ENCODE data around the gene B3GNT9. TPM values are rescaled to one million over a fixed set of nuclear protein-coding genes. Genes with fewer than 3 reads are reported as not detected.

The B3GNT9 gene
- total RNA-seq, 2 experiments from 2014 or later, result 2.3 to 3.0 TPM

DNA sequence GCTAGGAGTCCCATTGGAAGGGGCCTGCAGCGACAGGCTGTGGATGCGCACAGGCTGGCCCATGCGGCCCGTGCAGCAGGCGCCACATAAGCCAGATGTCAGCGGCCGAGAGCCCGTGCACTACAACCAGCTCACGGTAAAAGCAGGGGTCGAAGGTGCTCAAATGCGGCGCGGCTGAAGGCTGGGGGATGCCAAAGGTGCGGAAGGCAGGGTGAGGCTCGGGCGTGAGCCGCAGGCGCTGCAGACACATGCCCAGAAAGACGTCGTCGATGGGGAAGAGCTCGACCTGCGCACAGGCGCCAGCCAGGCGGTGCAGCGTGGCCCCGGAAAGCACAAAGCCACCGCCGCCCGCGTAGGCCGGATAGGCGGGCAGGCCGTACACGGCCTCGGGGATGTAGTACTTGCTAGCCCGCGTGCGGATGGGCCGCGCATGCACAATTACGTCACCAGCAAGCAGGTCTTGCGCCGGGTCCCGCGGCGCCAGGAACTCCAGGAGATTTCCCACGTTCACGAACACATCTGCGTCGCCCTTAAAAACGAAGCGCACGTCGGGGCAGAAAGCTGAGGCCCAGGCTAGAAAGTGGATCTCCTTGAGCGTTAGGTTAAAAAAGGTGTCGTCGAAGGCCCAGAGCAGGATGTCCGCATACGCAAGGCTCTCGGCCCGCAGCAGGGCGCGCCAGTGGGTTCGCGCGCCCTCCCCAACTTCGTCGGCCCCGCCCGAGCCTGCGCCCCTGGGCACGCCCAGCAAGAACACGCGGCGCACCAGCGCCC lies 1.3 kb downstream of the B3GNT9 start:
- ATAC-seq (peak; percentile 17), DNase-seq (no peak)
- Mint-ChIP-seq H3K4me1 (peaks cover 10% of the 10 kb centered on the region), H3K36me3 (ENCODE audit: low read depth) (peaks cover 31% of the 10 kb centered on the region), H3K27ac (no peak overlapping the region), H3K9me3 (ENCODE audit: low read depth) (no peaks in the 10 kb centered on the region), H3K4me3 (peak overlapping the region; percentile 10), H3K27me3 (peaks cover 14% of the 10 kb centered on the region)
- ChIA-PET POLR2A (no interaction called here), CTCF (interaction anchor here (0.7 to 1.8 kb wide), 2 partner anchors 9 to 38 kb away, joined by 3 to 7 read pairs; no protein-coding TSS in a partner anchor)
- intact Hi-C loops (cut with DNase I, micrococcal nuclease), result no loop called here

- ATAC-seq, result no peak
- H3K4me1 Mint-ChIP-seq, result peaks cover 10% of the 10 kb centered on the region
- peak overlapping the region; percentile 10 for H3K4me3 Mint-ChIP-seq
- POLR2A ChIA-PET, result no interaction called here
- H3K27me3 Mint-ChIP-seq, result peaks cover 14% of the 10 kb centered on the region
- H3K27ac Mint-ChIP-seq, result no peak overlapping the region
- H3K36me3 Mint-ChIP-seq (ENCODE audit: low read depth), result peaks cover 28% of the 10 kb centered on the region
- intact Hi-C loops (cut with DNase I, micrococcal nuclease), result no loop called here
- no peak for DNase-seq
- CTCF ChIA-PET, result interaction anchor here (0.7 kb wide), 1 partner anchor 37 kb away, joined by 3 read pairs; no protein-coding TSS in a partner anchor
- H3K9me3 Mint-ChIP-seq (ENCODE audit: low read depth), result no peaks in the 10 kb centered on the region
These were observed 2.0 kb downstream of the B3GNT9 start for GRCh38 chr16:67148656-67149275.

DNA sequence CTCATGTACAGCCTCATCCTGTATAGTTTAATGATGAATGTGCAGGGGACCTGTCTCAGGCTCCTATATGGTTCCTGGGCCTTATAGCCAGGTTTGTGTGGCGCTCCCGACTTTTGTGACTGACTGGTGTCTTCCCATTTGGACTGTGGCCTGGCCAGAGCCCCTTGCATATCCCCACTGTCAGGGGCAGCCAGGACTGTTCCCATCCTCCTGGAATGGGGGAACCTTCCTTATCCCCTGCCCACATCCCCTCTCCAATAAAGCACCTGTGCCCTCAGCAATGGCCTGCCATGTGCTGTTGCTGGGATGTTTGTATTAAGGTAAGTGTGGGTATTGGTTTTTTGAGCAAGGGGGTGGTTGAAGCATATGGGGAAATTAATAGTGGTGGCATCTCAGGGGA lies 2.6 kb downstream of the B3GNT9 start:
- Mint-ChIP-seq H3K27me3 (peaks cover 14% of the 10 kb centered on the region), H3K27ac (no peak overlapping the region), H3K4me1 (peaks cover 9% of the 10 kb centered on the region), H3K36me3 (ENCODE audit: low read depth) (peaks cover 32% of the 10 kb centered on the region), H3K9me3 (ENCODE audit: low read depth) (no peaks in the 10 kb centered on the region), H3K4me3 (no peak overlapping the region)
- DNase-seq, result no peak
- CTCF ChIA-PET, result no interaction called here
- POLR2A ChIA-PET, result no interaction called here
- no peak for ATAC-seq
- intact Hi-C loops (cut with DNase I, micrococcal nuclease), result no loop called here

GRCh38 chr16:67147437-67148140 lies 3.2 kb downstream of the B3GNT9 start:
- Mint-ChIP-seq H3K9me3 (ENCODE audit: low read depth) (no peaks in the 10 kb centered on the region), H3K27me3 (peaks cover 9% of the 10 kb centered on the region), H3K27ac (no peak overlapping the region), H3K4me3 (no peak overlapping the region), H3K4me1 (peaks cover 5% of the 10 kb centered on the region), H3K36me3 (ENCODE audit: low read depth) (peaks cover 36% of the 10 kb centered on the region)
- ATAC-seq, result no peak
- DNase-seq, result no peak
- intact Hi-C loops (cut with DNase I, micrococcal nuclease), result no loop called here
- CTCF ChIA-PET, result interaction anchor here (1.0 kb wide), 1 partner anchor 10 kb away, joined by 3 read pairs; no protein-coding TSS in a partner anchor
- POLR2A ChIA-PET, result no interaction called here

DNA sequence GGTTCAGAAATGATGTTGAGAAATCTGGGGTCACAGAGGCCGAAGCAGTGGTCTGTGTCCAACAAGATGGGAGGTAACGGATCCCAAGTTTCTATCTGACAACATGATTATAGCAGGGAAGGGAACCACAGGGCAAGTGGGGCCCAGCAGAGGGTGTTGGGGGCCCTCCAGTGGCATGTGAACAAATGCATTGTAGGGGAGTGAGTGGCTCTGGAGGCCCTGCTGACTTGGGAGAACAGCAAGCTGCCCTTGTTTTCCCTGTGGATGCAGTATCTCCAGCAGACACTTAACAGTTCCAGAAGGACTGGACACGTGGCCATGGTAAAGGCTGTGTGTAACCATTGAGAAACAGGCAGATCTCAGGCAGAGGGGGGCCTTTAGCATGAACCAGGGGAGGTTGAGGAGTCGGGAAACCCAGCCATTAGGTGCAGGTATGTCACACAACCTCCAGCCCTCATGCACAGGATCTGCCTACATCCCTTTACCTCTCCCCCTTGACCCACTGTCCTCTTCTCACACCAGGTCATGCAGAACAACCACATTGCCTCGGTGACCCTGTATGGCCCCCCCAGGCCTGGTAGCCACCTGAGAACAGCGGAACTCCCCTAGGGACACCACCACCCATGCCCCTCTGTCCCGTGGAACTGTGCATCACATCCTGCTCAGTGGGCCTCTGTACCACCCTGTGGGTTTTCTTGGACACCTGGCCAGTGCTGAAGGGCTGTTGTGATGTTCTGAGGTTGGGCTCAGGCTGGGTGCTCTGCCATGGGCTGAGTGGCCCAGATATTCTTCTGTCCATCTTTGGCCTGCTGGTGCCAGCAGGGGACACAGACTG lies 4.1 kb downstream of the B3GNT9 start:
- Mint-ChIP-seq H3K36me3 (ENCODE audit: low read depth) (peaks cover 43% of the 10 kb centered on the region), H3K4me1 (peaks cover 5% of the 10 kb centered on the region), H3K27ac (no peak overlapping the region), H3K27me3 (peaks cover 9% of the 10 kb centered on the region), H3K4me3 (no peak overlapping the region), H3K9me3 (ENCODE audit: low read depth) (no peaks in the 10 kb centered on the region)
- ChIA-PET POLR2A (no interaction called here), CTCF (interaction anchor here (0.6 to 1.5 kb wide), 3 partner anchors 9 to 290 kb away, joined by 3 to 4 read pairs (median 4); no protein-coding TSS in a partner anchor)
- DNase-seq, result no peak
- ATAC-seq, result no peak
- intact Hi-C loops (cut with DNase I, micrococcal nuclease), result no loop called here

- DNase-seq, result no peak
- Mint-ChIP-seq H3K4me1 (no peaks in the 10 kb centered on the region), H3K27ac (no peak overlapping the region), H3K36me3 (ENCODE audit: low read depth) (peaks cover 48% of the 10 kb centered on the region), H3K4me3 (no peak overlapping the region), H3K27me3 (peaks cover 3% of the 10 kb centered on the region), H3K9me3 (ENCODE audit: low read depth) (no peaks in the 10 kb centered on the region)
- intact Hi-C loops (cut with DNase I, micrococcal nuclease), result no loop called here
- ChIA-PET CTCF (interaction anchor here (0.5 to 1.5 kb wide), 4 partner anchors 11 to 128 kb away, joined by 3 to 4 read pairs (median 4); no protein-coding TSS in a partner anchor), POLR2A (no interaction called here)
- no peak for ATAC-seq
These were observed 5.1 kb downstream of the B3GNT9 start for GRCh38 chr16:67145746-67146145.

DNA sequence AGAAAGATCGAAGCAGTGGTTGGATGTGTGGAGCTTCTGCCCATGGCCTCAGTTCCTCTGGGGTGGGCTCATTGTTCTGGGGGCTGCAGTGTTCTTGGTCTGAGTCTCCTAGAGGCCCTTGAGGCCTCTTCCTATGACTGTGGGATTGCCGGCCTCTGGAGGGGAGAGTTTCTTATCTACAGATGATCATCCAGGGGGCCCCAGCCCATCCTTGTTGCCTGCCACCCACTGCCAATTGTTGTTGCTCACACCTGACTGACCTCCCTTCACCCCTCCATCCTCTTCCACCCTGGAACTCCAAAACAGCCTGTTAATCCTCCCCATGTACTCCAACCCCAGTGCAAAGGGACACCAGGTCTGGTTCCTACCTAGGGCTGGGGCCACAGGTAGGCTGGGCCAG lies 5.9 kb downstream of the B3GNT9 start:
- DNase-seq, result no peak
- peaks cover 3% of the 10 kb centered on the region for H3K27me3 Mint-ChIP-seq
- no peaks in the 10 kb centered on the region for H3K9me3 Mint-ChIP-seq (ENCODE audit: low read depth)
- intact Hi-C loops (cut with DNase I, micrococcal nuclease), result no loop called here
- ChIA-PET CTCF (interaction anchor here (1.5 to 1.9 kb wide), 2 partner anchors 10 to 127 kb away, joined by 4 to 7 read pairs; no protein-coding TSS in a partner anchor), POLR2A (no interaction called here)
- H3K4me3 Mint-ChIP-seq, result no peak overlapping the region
- no peak overlapping the region for H3K27ac Mint-ChIP-seq
- no peak for ATAC-seq
- H3K4me1 Mint-ChIP-seq, result no peaks in the 10 kb centered on the region
- peaks cover 55% of the 10 kb centered on the region for H3K36me3 Mint-ChIP-seq (ENCODE audit: low read depth)

- Mint-ChIP-seq H3K9me3 (ENCODE audit: low read depth) (no peaks in the 10 kb centered on the region), H3K36me3 (ENCODE audit: low read depth) (peaks cover 52% of the 10 kb centered on the region), H3K27me3 (no peaks in the 10 kb centered on the region), H3K4me3 (no peak overlapping the region), H3K27ac (no peak overlapping the region), H3K4me1 (no peaks in the 10 kb centered on the region)
- ChIA-PET CTCF (interaction anchor here (1.1 to 2.5 kb wide), 2 partner anchors 27 to 124 kb away, joined by 3 to 5 read pairs; no protein-coding TSS in a partner anchor), POLR2A (interaction anchor here (0.8 kb wide), 1 partner anchor 9 kb away, joined by 3 read pairs; the partner anchor contains the start of gene B3GNT9)
- no peak for ATAC-seq
- no peak for DNase-seq
- intact Hi-C loops (cut with DNase I, micrococcal nuclease), result no loop called here
These were observed 8.5 kb downstream of the B3GNT9 start for GRCh38 chr16:67142342-67142741.

GRCh38 chr16:67141391-67141790 lies 9.4 kb downstream of the B3GNT9 start:
- Mint-ChIP-seq H3K27ac (no peak overlapping the region), H3K9me3 (ENCODE audit: low read depth) (no peaks in the 10 kb centered on the region), H3K36me3 (ENCODE audit: low read depth) (peaks cover 56% of the 10 kb centered on the region), H3K4me3 (no peak overlapping the region), H3K4me1 (no peaks in the 10 kb centered on the region), H3K27me3 (no peaks in the 10 kb centered on the region)
- no peak for DNase-seq
- ChIA-PET CTCF (interaction anchor here (0.6 to 2.5 kb wide), 6 partner anchors 14 to 183 kb away, joined by 3 to 7 read pairs (median 5); partner anchors contain the start of gene TRADD), POLR2A (interaction anchor here (0.8 kb wide), 1 partner anchor 9 kb away, joined by 3 read pairs; the partner anchor contains the start of gene B3GNT9)
- ATAC-seq, result no peak
- intact Hi-C loops (cut with DNase I, micrococcal nuclease), result no loop called here

GRCh38 chr16:67137605-67138004 lies 13.2 kb downstream of the B3GNT9 start:
- no peak overlapping the region for H3K27ac Mint-ChIP-seq
- H3K4me1 Mint-ChIP-seq, result no peaks in the 10 kb centered on the region
- intact Hi-C loops (cut with DNase I, micrococcal nuclease), result no loop called here
- CTCF ChIA-PET, result interaction anchor here (0.6 to 2.7 kb wide), 5 partner anchors 10 to 356 kb away, joined by 3 to 9 read pairs (median 3); no protein-coding TSS in a partner anchor
- peaks cover 57% of the 10 kb centered on the region for H3K36me3 Mint-ChIP-seq (ENCODE audit: low read depth)
- no peaks in the 10 kb centered on the region for H3K27me3 Mint-ChIP-seq
- no peaks in the 10 kb centered on the region for H3K9me3 Mint-ChIP-seq (ENCODE audit: low read depth)
- no peak overlapping the region for H3K4me3 Mint-ChIP-seq
- no peak for DNase-seq
- POLR2A ChIA-PET, result no interaction called here
- no peak for ATAC-seq

Data from activated CD4-positive, alpha-beta T cell treated with anti-CD3 and anti-CD28 coated beads for 36 hours (primary cell).